SK-N-SH (cell line): ENCODE measurements around the gene CHRNE. TPM values are rescaled to one million over a fixed set of nuclear protein-coding genes. Genes with fewer than 3 reads are reported as not detected.
A peak's percentile ranks its signal among the peaks of the same experiment; 100 is the strongest.

Experiments used
- CTCF ChIA-PET: fragments of 300-600, 350-600 bp; formaldehyde crosslinking; extraction: SDS; loops from one replicate; lab custom pipeline; 2021; lab: Yijun Ruan, JAX
- POLR2A ChIA-PET: fragments of 350-600 bp; sonication (Branson Sonifier 250); formaldehyde crosslinking; extraction: SDS; loops from one replicate; lab custom pipeline; 2020; ENCODE audit warnings: antibody characterized with exemption, inconsistent platforms; lab: Yijun Ruan, JAX
- DNase-seq: peaks from one replicate; pipeline ENCODE4 v3.0.0; 2012
- H2AFZ ChIP-seq: fragments of 200-600 bp; sonication (generic); 2 replicates; pipeline ENCODE4 v1.8.1; 2016; ENCODE audit warnings: antibody characterized with exemption, mild to moderate bottlenecking, low read depth
- H3F3A ChIP-seq: fragments of 200-600 bp; sonication (generic); replicated peaks from 2 replicates; pipeline ENCODE3; 2016; ENCODE audit warnings: antibody characterized with exemption, mild to moderate bottlenecking; ENCODE audit not compliant: insufficient read depth
- H3K27ac ChIP-seq, 2 experiments: fragments of 200-500 bp in 1 of 2; fragments of 200-600 bp in 1 of 2; sonication (Bioruptor generic) in 1 of 2; sonication (generic), shearing (Covaris generic) in 1 of 2; 2 replicates each; pipeline versions ENCODE4 v1.5.1 to v1.6.1; 2014 to 2016; ENCODE audit warnings: low read depth in 2 of 2, inconsistent platforms in 1 of 2, low read length in 1 of 2, mild to moderate bottlenecking in 1 of 2, mixed read lengths in 1 of 2
- H3K27me3 ChIP-seq: fragments of 200-600 bp; sonication (generic), shearing (Covaris generic); 2 replicates; pipeline ENCODE4 v1.6.1; 2016; ENCODE audit warnings: mixed run types; ENCODE audit not compliant: insufficient read depth
- H3K36me3 ChIP-seq, 2 experiments: fragments of 200-500 bp in 1 of 2; fragments of 200-600 bp in 1 of 2; sonication (Bioruptor generic) in 1 of 2; sonication (generic) in 1 of 2; replicated peaks in 1 of 2; 2 replicates each; pipeline versions ENCODE3 to v1.5.1; 2014 to 2016; ENCODE audit warnings: low read length in 1 of 2, mild to moderate bottlenecking in 1 of 2; ENCODE audit not compliant: insufficient read depth in 2 of 2, control insufficient read depth in 1 of 2
- H3K4me1 ChIP-seq, 2 experiments: fragments of 200-500 bp in 1 of 2; fragments of 200-600 bp in 1 of 2; sonication (Bioruptor generic) in 1 of 2; sonication (generic), shearing (Covaris generic) in 1 of 2; 2 replicates each; pipeline versions ENCODE4 v1.5.1 to v1.6.1; 2014 to 2016; ENCODE audit warnings: low read depth in 1 of 2, low read length in 1 of 2, mixed run types in 1 of 2; ENCODE audit not compliant: insufficient read depth in 2 of 2, control insufficient read depth in 1 of 2
- H3K4me2 ChIP-seq: fragments of 200-600 bp; sonication (generic), shearing (Covaris generic); 2 replicates; pipeline ENCODE4 v1.6.1; 2017; ENCODE audit warnings: mixed run types
- H3K4me3 ChIP-seq, 2 experiments: fragments of 200-500 bp in 1 of 2; fragments of 200-600 bp in 1 of 2; sonication (Bioruptor generic) in 1 of 2; sonication (generic), shearing (Covaris generic) in 1 of 2; 2 replicates each; pipeline versions ENCODE4 v1.5.1 to v1.8.1; 2014 to 2016; ENCODE audit warnings: low read depth in 2 of 2, inconsistent platforms in 1 of 2, low read length in 1 of 2, mild to moderate bottlenecking in 1 of 2, mixed read lengths in 1 of 2, moderate library complexity in 1 of 2
- H3K79me2 ChIP-seq: fragments of 200-600 bp; sonication (generic); 2 replicates; pipeline ENCODE4 v1.8.1; 2017; ENCODE audit warnings: mild to moderate bottlenecking; ENCODE audit not compliant: insufficient read depth
- H3K9ac ChIP-seq: fragments of 200-600 bp; sonication (generic); 2 replicates; pipeline ENCODE4 v1.6.1; 2017; ENCODE audit warnings: mixed run types
- H3K9me2 ChIP-seq: fragments of 200-600 bp; sonication (generic); 2 replicates; pipeline ENCODE4 v1.6.1; 2017; ENCODE audit warnings: mixed run types
- H3K9me3 ChIP-seq: fragments of 200-600 bp; sonication (generic); 2 replicates; pipeline ENCODE4 v1.6.1; 2017; ENCODE audit warnings: mixed run types, mild to moderate bottlenecking, moderate library complexity
- H4K20me1 ChIP-seq: fragments of 200-600 bp; sonication (generic); 2 replicates; pipeline ENCODE4 v1.6.1; 2017; ENCODE audit warnings: mild to moderate bottlenecking, mixed run types; ENCODE audit not compliant: insufficient read depth
- CTCF ChIP-seq: fragments of 200-600 bp; sonication (generic); IDR thresholded peaks from 2 replicates; pipeline ENCODE4 v1.6.1; 2017; ENCODE audit warnings: antibody characterized with exemption, mild to moderate bottlenecking, moderate library complexity
- ELF1 ChIP-seq: IDR thresholded peaks from 2 replicates; pipeline ENCODE4 v1.4.0; 2012
- EP300 ChIP-seq, 2 experiments: IDR thresholded peaks; 2 replicates each; pipeline versions ENCODE4 v1.4.0 to v1.6.1; 2012; ENCODE audit warnings: borderline replicate concordance in 1 of 2, low read depth in 1 of 2, low read length in 1 of 2
- EZH2phosphoT487 ChIP-seq: fragments of 200-600 bp; sonication (generic); IDR thresholded peaks from 2 replicates; pipeline ENCODE4 v1.6.1; 2017; ENCODE audit warnings: low read depth, mixed run types, mild to moderate bottlenecking, antibody characterized with exemption, moderate library complexity, borderline replicate concordance
- FOSL2 ChIP-seq: IDR thresholded peaks from 2 replicates; pipeline ENCODE4 v1.4.0; 2012; ENCODE audit warnings: low read depth, mild to moderate bottlenecking, moderate library complexity, borderline replicate concordance
- FOXJ3 ChIP-seq: sonication (generic); formaldehyde crosslinking; IDR thresholded peaks from 2 replicates; pipeline ENCODE4 v1.5.1; 2020; ENCODE audit warnings: mild to moderate bottlenecking, missing genetic modification reagents
- FOXM1 ChIP-seq: IDR thresholded peaks from 2 replicates; pipeline ENCODE4 v1.4.0; 2012; ENCODE audit warnings: low read depth, mild to moderate bottlenecking
- GABPA ChIP-seq: IDR thresholded peaks from 2 replicates; pipeline ENCODE4 v1.4.0; 2012; ENCODE audit warnings: low read depth, mild to moderate bottlenecking
- GATA2 ChIP-seq: sonication (generic); formaldehyde crosslinking; IDR thresholded peaks from 2 replicates; pipeline ENCODE4 v1.5.0; 2020; ENCODE audit warnings: mild to moderate bottlenecking, missing genetic modification reagents
- JUND ChIP-seq: IDR thresholded peaks from 2 replicates; pipeline ENCODE4 v1.4.0; 2012
- MEF2A ChIP-seq: IDR thresholded peaks from 2 replicates; pipeline ENCODE4 v1.4.0; 2012; ENCODE audit warnings: low read depth, borderline replicate concordance
- NFIC ChIP-seq: IDR thresholded peaks from 2 replicates; pipeline ENCODE4 v1.4.0; 2012; ENCODE audit warnings: borderline replicate concordance
- NRF1 ChIP-seq: IDR thresholded peaks from 2 replicates; pipeline ENCODE4 v1.6.1; 2012; ENCODE audit warnings: low read depth, mild to moderate bottlenecking, low read length
- PBX3 ChIP-seq: IDR thresholded peaks from 2 replicates; pipeline ENCODE4; 2012
- POLR2AphosphoS5 ChIP-seq: IDR thresholded peaks from 2 replicates; pipeline ENCODE4 v1.6.1; 2012; ENCODE audit warnings: low read depth, low read length
- RFX5 ChIP-seq: IDR thresholded peaks from 2 replicates; pipeline ENCODE4 v1.6.1; 2012; ENCODE audit warnings: mild to moderate bottlenecking, improper control_type of control experiment, low read length
- SIN3A ChIP-seq: IDR thresholded peaks from 2 replicates; pipeline ENCODE4 v1.6.1; 2012; ENCODE audit warnings: low read depth, mild to moderate bottlenecking, low read length, moderate library complexity, borderline replicate concordance
- TAF1 ChIP-seq: IDR thresholded peaks from 2 replicates; pipeline ENCODE4 v1.6.1; 2012; ENCODE audit warnings: low read depth, mild to moderate bottlenecking, low read length, moderate library complexity, borderline replicate concordance
- TEAD4 ChIP-seq: IDR thresholded peaks from 2 replicates; pipeline ENCODE4 v1.4.0; 2012; ENCODE audit warnings: mild to moderate bottlenecking, borderline replicate concordance; ENCODE audit not compliant: insufficient read depth
- USF2 ChIP-seq: fragments of 150-350 bp; IDR thresholded peaks from 2 replicates; pipeline ENCODE4 v1.6.1; 2017; ENCODE audit warnings: antibody characterized with exemption, low read length, low read depth, borderline replicate concordance
- ZBTB33 ChIP-seq: IDR thresholded peaks from 2 replicates; pipeline ENCODE4 v1.4.0; 2012; ENCODE audit warnings: low read depth, borderline replicate concordance
- WGBS: methylation state at CpG from one replicate; pipeline ENCODE4 v1.1.6; 2017; ENCODE audit warnings: low lambda C conversion rate; 5-methylcytosine and 5-hydroxymethylcytosine counted together
- polyA plus RNA-seq, 3 experiments: library from polyadenylated mRNA; depleted of rRNA; stranded (reverse); fragments of >200 nt; gene quantifications; 2 replicates each; pipeline ENCODE4 v1.2.3, GENCODE V29; 2012

The CHRNE gene
- polyA plus RNA-seq, 1 of the 3 experiments (the other 2 are of a cell fraction), result 0.71 TPM

- TF ChIP-seq CTCF (no peak), NRF1 (no peak), TEAD4 (no peak), TAF1 (no peak), NFIC (no peak)
Measured at GRCh38 chr17:4856271-4856936, 46.5 kb downstream of the CHRNE start (continued).

- H3K4me1 ChIP-seq, result peaks cover 24 to 50% of the 10 kb centered on the region in 2 experiments
- H3K27me3 ChIP-seq, result no peaks in the 10 kb centered on the region
- WGBS, result 93% methylated on average over 5 of the region's 5 CpGs
- H3K79me2 ChIP-seq, result peaks cover 38% of the 10 kb centered on the region
- H4K20me1 ChIP-seq, result peaks cover 26% of the 10 kb centered on the region
- H3K36me3 ChIP-seq, result no peaks in the 10 kb centered on the region
- TF ChIP-seq FOXM1 (no peak), PBX3 (no peak), GATA2 (no peak), ELF1 (no peak), TEAD4 (no peak), USF2 (no peak), FOSL2 (no peak), CTCF (no peak), JUND (no peak), FOXJ3 (CRISPR knock-in tag) (no peak), POLR2AphosphoS5 (no peak), RFX5 (no peak), ZBTB33 (no peak), NFIC (no peak), MEF2A (no peak), EZH2phosphoT487 (no peak), EP300 (IDR thresholded peaks at IDR 0.05; ENCODE audit: borderline replicate concordance in 1 of 2, low read depth in 1 of 2, low read length in 1 of 2) (no peak), SIN3A (no peak), GABPA (no peak)
- no peaks in the 10 kb centered on the region for H3K9me3 ChIP-seq
- H3K4me3 ChIP-seq, result no peak overlapping the region
- peak overlapping the region; percentile 18; the same call in 1 of the 2 replicates for H3K4me2 ChIP-seq
- H3K9me2 ChIP-seq, result no peaks in the 10 kb centered on the region
- CTCF ChIA-PET, result interaction anchor here (1.5 kb wide), 1 partner anchor 64 kb away, joined by 4 read pairs; no protein-coding TSS in a partner anchor
- POLR2A ChIA-PET, result no interaction called here
- H2AFZ ChIP-seq, result no peak overlapping the region
- no peak for DNase-seq
- H3F3A ChIP-seq, result peaks cover 13% of the 10 kb centered on the region
- peak overlapping the region in 1 of 2 experiments; percentile 68; a peak in 3 of 4 replicates for H3K27ac ChIP-seq
- H3K9ac ChIP-seq, result no peak overlapping the region
Measured at GRCh38 chr17:4854111-4854681, 48.7 kb downstream of the CHRNE start.
